ENCODE results near the gene PGM2L1.
A peak's percentile ranks its signal among the peaks of the same experiment; 100 is the strongest.
"Not testable (repeated sequence)": the region's sequence is repeated elsewhere in the genome, so short reads cannot be mapped to it uniquely, and the experiment has no call there.

PGM2L1 gene

DNA sequence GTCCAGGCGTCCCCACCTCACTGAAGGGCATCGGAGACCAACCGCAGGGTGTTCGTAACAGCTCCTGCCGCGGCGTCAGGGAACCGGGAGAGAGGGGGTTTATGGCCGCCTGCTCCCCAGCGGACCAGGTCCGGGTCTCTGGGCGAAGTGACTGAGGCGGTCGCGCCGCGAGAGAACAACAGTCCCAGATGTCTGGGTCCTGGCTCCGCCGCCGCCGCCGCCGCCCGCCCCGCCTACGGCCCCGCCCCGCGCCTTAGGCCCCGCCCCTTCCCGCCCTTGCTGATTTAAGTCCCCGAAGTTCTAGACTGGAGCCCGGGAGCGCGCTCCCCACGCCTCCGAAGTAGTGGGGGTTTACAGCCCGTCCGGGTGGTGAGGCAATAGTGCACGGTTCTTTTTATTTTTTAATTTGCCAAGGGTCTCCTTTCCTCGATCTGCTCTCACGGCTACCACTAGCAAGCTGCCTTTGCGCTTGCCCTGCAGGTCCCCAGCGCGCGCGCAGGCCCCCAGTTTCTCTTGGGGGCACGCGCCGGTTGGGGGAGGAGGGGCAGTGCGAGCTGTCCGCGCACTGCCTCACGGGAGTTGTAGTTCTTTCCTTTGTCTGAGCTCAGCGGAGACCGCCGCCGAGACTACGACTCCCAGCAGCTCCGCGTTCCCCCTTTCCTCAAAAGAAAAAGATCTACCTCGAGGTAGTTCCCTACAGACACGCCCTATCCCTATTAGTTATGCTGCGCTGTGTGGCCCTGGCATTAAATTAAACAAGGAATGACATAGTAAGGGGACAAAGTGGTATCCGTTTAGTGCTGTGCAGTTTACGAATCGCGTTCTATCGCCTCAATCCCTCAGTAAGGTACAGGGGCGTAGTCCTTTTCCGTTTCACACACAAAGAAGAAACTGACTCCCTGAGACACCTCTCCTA lies at the start of gene PGM2L1:
TSS of gene PGM2L1 (minus strand) at position 190 of the 916 bp plus-strand sequence. CDS start 272 bp downstream, outside the sequence.
- DNase-seq: peak; percentile 93

DNA sequence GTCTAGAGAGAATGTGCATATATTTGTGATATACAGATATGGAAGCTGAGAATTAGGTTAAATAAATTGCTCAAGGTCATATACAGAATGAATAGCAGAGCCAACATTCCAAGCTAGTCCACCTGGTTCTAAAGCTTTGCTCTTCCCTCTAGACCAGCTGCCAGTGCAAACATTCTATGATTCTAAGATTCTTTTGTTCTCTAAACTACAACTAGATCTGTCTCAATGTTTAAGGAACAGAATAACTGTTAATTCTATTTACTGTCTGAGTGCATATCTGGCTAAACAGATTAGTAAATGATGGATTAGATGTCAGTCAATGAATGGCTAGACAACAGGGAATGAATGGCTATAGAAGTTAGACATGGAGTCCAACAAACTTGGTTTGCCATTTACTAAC lies 49.5 kb upstream of the PGM2L1 start:
- no peak for DNase-seq

DNA sequence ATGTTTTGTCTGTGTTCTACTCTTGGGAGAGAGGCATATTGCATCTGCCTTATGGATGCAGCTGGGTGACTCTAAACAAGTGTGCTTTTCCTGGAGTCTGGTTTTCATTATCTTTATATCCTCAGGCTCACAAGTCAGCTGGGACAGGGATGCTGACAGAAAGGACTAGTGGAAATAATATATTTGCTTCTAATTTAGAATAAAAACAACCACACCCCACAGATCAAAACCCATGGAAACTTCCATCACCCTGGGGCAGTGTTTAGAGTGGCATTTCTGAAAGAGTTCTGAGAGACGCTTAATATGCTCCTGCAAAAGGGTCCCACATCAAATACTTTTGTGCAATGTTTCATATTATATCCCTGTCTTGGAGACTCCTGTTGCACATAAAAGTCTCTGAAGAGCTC lies 48.3 kb upstream of the PGM2L1 start:
- DNase-seq: no peak

DNA sequence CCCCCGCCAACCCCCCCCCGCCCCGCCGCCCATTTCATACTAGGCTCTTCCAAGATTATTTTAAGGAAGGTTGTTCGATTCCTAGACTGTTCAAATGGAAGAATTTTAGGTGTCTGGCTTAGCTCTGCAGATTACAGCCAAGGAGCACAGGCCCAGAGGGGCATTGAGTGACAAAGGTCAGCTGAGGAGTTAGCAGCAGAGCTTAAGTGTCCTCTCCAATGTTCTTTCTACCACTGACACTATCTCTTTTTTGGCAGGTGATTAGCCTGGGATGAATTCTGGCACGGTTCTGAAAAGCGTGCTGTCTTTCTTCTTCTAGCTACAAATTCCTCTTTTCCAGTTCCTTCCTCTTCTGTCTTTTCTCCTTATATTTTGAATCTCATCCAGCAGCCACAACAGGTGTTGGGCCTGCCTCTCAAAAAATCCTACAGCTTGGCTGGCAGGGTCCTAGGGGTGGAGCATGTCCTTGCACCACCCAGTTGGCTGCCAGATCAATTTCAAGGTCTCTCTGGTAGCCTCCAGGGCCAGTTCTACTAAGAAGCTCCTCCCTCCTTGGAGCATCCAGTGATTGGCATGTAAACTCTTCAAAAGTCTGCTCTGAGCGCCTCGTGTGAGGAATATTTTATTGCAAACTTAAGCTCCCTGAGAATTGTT lies 46.1 kb upstream of the PGM2L1 start:
- no peak for DNase-seq

DNA sequence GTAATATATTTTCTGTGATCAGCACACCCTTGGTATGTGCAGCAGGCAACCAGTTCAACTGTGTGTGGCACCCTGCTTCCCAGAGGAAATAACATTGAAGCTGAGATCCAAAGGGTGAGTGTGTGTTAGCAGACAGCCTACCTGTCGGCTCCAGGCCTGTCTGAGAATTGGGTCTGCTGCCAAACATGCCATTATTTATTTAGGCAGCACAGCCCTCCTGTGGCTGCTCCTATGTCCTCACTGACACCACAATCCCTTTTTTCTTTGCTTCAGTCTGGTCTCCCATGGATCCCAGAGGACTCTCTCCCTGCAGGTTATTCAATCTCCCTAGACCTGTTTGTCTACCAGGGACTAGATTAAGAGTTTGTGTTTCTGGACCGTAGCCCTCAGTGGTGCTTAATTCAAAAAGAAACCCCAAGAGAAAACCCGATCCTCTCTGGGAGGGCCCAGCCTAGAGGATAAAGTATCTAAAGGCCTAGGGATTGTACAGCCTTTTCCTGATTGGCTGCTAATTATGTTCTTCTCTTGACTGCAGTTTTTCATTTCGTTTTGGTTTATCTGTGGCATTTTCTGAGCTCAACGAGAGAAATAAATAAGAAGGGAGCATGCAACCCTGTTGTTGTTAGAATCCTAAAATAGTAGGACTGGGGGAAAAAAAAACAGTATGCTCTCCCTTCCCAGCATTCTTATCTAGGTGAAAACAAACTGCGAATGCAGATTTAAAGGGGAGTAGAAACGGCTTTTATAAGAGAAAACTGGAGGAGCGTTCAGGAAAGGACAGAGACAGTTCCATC lies 45.0 kb upstream of the PGM2L1 start:
- peak; percentile 56 for DNase-seq

DNA sequence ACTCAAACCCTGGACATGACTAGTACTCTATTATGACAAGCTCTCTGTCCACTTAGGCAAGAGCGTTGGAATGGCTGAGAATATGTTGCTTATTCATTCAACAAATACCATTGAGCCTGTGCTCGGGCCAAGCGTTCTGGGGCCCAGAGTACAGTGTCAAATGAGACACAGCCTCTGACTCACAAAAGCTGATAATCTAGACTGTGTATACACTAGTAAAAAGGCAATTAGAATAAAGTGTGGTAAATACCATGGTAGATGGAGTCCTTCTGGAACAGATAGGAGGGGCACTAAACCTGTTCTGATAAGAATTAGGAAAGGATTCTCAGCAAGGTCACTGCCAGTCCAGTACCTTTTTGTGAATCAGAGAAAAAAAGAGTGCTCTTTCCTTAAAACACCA lies 44.4 kb upstream of the PGM2L1 start:
- DNase-seq: no peak

DNA sequence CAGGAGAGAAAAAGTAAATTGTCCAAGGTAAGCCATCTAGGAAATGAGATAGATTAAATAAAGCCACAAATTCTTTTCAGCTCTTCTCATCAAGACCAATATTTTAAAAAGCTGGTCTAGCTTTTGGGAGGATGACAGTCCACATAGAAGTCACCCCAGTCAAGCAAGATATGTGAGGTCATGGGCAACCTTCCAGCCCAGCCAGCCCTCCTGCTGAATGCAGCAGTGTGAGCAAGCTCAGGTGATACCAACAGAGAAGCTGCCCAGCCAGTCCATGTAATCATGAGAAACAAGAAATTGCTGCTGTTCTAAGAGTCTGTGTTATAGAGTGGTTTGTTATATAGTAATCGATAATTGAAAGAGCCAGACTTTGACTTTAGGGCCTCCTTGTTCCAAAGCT lies 40.4 kb upstream of the PGM2L1 start:
- DNase-seq: no peak

DNA sequence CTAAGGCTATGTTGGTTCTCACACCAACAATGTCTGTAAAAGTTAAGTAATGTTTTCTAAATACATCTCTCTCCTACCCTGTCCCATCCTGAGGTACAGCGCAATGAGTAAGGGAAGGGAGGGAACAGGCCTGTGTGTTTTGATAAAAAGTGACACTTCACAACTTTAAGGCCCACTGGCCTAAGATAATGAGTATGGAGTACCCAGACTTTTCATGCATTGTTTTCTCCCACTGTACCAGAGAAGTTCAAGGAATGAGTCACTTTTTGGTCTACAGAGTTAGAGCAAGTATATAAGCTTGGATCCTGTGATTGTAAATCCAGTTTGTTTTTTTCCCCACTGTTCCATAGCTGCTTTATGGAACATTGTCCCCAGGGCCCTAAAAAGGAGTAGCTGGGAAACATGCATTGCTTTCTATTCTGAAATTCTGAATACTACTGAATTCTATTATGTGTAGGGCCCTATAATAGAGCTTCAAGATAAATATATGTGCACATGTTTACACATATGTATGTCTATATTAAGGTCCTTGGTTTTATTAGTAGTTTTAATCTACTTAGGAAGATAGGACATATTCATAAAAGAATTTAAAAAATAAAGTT lies 39.3 kb upstream of the PGM2L1 start:
- DNase-seq: no peak

DNA sequence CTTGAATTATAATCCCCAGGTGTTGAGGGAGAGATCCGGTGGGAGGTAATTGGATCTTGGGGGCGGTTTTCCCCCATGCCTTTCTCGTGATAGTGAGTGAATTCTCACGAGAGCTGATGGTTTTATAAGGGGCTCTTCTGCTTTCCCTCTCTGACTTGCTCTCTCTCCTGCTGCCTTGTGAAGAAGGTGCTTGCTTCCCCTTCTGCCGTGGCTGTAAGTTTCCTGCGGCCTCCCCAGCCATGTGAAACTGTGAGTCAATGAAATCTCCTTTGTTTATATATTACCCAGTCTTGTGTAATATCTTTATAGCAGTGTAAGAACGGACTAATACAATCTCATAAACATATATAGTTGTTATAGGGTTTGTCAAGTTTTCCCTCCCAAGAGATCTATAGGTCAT lies 36.3 kb upstream of the PGM2L1 start:
- no peak for DNase-seq

DNA sequence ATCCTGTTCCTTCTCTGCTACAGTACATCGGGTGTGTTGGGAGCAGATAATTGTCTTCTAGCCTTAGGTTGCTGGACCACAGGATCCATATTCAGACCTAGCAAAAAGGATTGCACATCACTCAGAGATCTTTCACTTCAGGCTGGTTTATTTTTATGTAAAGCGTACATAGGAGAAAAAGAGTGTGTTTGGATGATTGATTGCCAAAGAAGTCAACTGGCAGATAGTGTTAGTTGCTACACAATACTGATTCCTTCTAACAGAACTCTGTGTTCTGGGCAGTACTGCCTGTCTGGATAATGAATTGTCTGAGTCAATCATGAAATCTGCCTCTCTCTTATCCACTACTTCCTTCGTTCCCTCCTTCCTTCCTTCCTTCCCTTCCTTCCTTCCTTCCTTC lies 31.0 kb upstream of the PGM2L1 start:
- DNase-seq: no peak

DNA sequence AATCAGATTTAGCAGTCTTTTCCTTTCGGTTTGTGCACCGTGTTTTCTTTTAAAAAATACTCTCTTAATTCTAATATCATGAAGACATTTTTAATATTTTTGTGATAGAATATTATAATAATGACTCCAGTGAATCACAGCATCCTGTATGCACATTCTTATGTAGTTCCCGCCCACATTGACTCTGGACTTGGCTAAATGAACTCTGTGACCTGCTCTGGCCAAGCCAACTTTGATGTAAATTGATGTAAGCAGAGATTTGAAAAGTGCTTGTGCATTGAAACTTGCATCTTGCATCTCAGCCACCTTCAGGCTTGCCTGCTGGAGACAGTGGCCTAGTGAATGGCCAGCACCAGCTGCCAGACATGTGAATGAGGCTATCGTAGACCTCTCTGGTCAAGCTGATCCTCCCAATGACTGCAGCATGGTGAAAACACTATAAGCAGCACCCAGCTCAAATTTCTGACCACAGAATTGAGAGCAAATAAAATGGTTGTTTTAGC lies 29.2 kb upstream of the PGM2L1 start:
- no peak for DNase-seq

DNA sequence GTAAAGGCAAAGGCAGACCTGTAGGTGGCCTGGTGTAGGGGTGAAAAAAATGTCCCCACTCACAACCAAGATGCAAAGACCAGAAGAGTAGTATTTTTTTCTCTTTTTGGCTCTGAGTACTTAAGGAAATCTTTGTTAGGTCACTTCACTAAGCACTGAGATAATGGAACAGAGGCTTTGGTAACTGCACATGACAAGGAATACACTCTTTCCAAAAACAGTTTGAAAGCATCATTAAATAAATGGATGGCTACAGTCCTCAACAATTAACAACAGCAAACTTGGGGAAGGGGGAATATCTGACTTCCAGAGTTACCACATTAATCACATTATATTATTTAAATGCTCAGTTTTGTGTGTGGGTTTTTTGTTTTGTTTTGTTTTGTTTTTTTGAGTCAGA lies 26.9 kb upstream of the PGM2L1 start:
- DNase-seq: no peak

DNA sequence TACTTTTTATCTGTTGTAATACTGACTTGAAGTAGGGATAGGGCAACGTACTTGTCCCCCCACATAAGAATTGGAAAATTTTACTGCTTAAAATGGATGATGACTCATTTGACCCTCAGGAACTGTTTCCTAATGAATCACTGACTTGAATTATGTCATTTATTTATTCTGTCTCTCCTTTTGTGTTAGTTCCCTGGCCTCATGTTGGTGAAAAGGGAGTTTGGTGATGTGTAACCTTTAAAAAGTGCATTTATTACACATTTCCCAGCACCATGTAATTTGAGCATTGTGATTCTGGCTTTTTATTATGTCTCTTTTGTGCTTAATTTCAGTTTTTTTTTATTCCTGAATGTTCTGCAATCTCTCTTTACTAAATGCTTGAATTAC lies 20.3 kb upstream of the PGM2L1 start:
- no peak for DNase-seq

DNA sequence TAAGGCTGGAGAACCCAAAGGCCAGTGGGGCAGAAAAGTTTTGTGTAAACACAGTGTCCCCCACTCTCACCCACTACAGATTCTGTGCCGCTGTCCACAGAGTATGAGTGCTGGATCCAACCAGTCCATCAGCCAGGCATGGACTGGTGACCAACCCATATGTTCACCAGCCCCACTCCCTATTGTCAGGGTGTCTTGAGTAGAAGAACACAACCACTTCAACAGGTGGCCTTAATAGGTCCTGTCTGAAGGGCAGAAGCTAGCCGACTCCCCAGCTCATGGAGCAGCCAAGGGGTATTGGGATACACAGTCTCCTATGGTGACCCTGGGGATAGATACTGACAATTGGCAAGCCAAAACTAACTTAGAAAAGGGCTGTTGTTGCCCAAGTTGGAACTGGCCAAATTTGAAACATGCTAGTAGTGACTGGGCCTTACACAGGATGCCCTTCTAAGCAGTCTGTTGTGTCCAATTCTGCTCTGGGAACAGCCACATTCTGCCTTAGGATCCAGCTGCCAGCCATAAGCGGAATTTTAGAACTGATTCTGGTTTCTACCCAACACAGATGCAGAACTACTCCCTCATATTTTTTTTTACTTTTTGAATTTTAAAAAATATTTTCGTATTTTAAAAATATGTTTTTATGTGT lies 19.8 kb upstream of the PGM2L1 start:
- DNase-seq: no peak

DNA sequence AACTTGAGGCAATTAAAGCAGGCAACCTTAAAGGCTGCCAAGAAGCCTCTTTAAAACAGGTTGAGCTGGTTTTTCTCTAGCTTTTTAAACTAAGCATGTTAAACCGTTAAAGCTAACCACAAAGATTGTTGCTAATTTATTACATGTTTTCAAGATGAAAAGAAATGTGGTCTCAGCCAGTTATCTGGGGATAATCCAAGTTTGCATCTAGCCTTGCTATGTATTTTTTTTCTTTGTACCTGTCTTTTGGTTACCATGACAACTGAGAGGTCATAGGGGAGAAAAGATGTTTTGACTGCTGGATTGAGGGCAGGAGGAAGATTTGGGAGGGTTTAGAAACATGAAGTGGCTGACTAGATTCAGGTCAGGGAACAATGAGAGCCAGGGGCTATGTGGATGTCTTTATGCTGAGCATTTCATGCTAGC lies 19.2 kb upstream of the PGM2L1 start:
- no peak for DNase-seq

DNA sequence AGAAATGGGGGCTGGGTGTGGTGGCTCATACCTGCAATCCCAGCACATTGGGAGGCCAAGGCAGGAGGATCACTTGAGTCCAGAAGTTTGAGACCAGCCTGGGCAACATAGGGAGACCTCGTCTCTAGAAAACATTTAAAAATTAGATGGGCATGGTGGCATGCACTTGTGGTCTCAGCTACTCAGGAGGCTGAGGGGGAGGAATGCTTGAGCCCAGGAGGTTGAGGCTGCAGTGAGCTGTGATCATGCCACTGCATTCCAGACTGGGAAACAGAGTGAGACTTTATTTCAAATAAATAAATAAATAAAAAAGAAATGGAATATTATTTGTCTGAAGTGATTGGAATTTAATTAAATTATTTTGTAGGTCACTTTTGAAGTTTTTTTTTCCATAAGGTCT lies 18.7 kb upstream of the PGM2L1 start:
- not testable (repeated sequence) for DNase-seq

DNA sequence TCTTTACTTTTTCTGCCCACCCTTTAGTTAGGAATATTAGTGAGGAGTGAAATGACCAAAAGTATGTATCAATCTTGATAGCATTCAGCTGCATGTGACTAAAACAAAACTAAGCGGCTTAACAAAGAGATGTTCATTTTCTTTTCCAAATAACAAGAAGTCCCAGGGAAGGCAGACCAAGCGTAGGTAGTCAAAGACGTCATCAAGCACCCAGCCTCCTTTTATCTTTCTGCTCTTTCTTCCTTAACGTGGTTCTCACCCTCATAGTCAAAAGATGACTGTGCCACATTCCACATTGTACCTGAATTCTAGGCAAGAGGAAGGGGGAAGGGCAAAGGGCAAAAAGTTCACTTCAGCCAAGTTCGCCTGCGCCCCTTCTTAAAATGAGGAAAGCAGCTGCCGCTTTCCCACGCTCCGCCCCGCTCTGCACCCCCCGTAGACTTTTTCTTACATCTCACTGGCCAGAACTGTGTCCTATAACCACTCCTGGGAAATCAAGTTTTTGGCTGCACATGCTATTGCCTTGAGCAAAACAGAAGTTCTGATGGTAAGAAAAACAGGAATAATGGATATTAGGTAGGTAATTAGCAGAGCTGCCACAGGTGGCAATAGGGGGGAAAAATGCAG lies 14.6 kb upstream of the PGM2L1 start:
- DNase-seq: no peak

DNA sequence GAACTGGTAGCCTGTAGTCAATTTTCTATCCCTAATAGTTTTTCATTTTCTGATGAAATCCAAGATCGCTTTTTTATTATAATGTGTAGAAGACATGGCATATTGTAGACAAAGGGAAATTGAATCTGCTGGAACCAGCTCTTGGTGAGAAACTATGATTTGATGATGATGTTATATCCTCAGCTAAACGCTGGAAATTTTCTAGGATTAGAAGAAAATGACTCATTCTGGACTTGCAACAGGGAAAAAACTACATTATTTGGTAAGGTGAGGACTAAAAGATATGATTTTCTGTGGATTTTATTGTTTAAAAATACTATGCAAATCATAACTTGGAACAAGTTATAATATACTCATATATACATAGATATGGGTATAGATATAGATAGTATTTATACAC lies 14.1 kb upstream of the PGM2L1 start:
- DNase-seq: no peak

DNA sequence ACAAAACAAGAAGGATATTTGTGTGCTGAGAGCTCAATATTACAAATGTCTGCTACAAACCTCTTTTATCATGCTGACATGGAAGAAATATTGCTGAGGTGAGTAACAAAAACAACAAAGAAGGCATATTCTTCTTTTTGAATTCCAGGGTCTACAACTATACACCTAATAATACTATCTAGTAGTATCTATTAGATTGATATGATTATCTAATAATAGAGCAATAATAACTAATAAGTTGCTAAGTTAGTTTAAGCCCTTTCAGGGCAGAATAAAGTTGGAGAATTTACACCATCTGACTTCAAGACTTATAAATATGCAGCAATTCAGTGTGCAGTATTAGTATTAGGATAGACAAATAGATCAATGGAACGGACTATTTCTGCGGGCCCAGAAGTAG lies 11.4 kb upstream of the PGM2L1 start:
- no peak for DNase-seq

DNA sequence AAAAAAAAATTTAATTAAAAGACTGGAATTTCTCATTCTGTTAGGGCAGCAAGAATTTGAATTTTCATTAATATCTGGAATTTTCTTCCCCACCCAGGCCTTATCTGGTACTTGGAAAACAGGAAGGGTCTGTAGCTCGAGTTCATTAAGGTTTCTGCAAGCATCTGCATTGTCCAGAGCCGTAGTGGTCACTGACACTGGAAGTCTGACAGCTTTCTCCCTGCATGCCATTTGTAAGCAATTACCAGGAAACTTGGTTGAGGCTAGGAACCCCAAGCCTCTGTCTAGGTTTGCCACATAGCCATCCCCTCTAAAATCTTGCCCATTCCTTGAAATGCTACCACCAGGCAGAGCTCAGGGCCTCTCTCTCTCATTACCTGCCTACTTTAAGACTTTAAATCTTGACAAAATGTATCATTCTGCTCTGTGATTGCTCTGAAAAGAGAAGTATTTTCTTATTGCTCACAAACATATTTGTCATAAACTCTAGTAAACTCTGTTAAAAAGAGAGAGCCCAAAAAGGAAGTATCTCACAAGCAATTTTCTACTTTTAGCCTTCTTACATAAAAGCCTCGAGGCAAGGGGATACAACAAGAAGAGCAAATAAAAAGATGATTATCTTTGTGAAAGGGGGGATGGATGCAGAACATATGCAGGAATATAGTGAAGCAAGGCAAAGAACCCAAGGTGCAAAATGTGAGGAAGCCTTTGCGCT lies 5.5 kb upstream of the PGM2L1 start:
- DNase-seq: no peak

DNA sequence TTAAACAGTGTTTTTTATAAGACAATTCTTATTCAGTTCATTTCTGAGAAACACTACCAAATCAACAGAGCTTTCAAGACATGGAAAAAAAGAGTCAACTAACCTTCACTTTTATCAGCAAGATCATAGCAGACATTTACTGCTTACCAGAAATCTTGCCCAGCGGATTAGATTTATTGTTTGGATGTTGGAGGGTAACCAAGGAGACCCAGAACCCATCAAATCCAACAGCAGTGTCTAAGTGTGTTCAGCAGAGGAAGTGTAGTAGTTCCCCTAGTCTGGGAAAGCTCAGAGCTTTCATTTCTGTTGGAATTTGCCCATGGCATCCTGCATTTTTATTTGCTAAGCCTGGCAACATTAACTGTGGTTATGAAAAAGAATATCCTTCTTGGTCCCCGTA lies 2.4 kb upstream of the PGM2L1 start:
- no peak for DNase-seq

Data from NCI-H1694 treated with DMSO at 0.1 percent for 48 hours (cell line).